B cell (primary cell): ENCODE data around the gene NFE2.
"Not testable (repeated sequence)": the region's sequence is repeated elsewhere in the genome, so short reads cannot be mapped to it uniquely, and the experiment has no call there.

Experiments
- CTCF ChIP-seq: fragments of 200-600 bp; IDR thresholded peaks from one replicate; pipeline ENCODE4 v1.8.0; 2022; ENCODE audit warnings: antibody characterized with exemption, mild to moderate bottlenecking
- EZH2 ChIP-seq: IDR thresholded peaks from 2 replicates; pipeline ENCODE4 v1.6.1; 2012; ENCODE audit warnings: borderline replicate concordance, low read depth, mild to moderate bottlenecking, moderate library complexity, low read length; ENCODE audit not compliant: insufficient read depth, poor library complexity, severe bottlenecking

GRCh38 chr12:54281694-54282093 is 19.1 kb downstream of the NFE2 start:
- not testable (repeated sequence) for TF ChIP-seq CTCF, EZH2
